ENCODE data around the gene CLPX.

DNA sequence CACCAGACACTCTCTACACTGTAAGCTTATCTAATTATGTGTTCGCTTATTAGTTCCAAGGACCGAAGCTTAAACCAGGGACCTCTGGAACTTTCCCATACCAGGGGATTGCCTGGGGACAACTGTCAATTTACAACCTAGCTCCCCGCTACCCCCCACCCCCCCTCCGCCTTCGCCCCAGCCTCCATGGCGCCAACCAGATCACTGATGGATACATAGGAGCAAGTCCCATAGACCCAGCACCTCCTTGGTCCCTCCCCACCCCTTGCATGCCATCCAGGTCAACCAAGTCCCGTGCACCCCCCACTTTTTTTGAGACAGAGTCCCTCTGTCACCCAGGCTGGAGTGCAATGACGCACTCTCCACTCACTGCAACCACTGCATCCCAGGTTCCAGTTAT, 50.6 kb downstream of the CLPX start:
- TF ChIP-seq, protein P1, sequence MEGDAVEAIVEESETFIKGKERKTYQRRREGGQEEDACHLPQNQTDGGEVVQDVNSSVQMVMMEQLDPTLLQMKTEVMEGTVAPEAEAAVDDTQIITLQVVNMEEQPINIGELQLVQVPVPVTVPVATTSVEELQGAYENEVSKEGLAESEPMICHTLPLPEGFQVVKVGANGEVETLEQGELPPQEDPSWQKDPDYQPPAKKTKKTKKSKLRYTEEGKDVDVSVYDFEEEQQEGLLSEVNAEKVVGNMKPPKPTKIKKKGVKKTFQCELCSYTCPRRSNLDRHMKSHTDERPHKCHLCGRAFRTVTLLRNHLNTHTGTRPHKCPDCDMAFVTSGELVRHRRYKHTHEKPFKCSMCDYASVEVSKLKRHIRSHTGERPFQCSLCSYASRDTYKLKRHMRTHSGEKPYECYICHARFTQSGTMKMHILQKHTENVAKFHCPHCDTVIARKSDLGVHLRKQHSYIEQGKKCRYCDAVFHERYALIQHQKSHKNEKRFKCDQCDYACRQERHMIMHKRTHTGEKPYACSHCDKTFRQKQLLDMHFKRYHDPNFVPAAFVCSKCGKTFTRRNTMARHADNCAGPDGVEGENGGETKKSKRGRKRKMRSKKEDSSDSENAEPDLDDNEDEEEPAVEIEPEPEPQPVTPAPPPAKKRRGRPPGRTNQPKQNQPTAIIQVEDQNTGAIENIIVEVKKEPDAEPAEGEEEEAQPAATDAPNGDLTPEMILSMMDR (IDR thresholded peaks at IDR 0.05): no peak
- TF ChIP-seq POLR2A (IDR thresholded peaks at IDR 0.05) (no peak), EP300 (IDR thresholded peaks at IDR 0.05) (no peak)
